NCI-H2227 (cell line): ENCODE results near the gene DEFB112.

ENCODE experiments used
- DNase-seq: peaks from one replicate; lab custom pipeline; 2025; ENCODE audit not compliant: unreplicated experiment; lab: John Stamatoyannopoulos, UW

DEFB112 gene

GRCh38 chr6:50003139-50003538, 46.6 kb downstream of the DEFB112 start:
- DNase-seq: no peak

- no peak for DNase-seq
These were observed 54.5 kb downstream of the DEFB112 start for GRCh38 chr6:49995278-49995677.
